Activated CD8-positive, alpha-beta memory T cell treated with anti-CD3 and anti-CD28 coated beads for 48 hours (primary cell): ENCODE measurements around the gene CLSTN2.

Source experiments
- DNase-seq, 3 experiments: peaks; one replicate each; pipeline ENCODE4 v3.0.0-alpha.2; 2020; ENCODE audit warnings: low read depth in 2 of 3, low spot score in 2 of 3

CLSTN2 gene

GRCh38 chr3:139941580-139941979 lies 6.6 kb downstream of the CLSTN2 start:
- no peak for DNase-seq

- DNase-seq: no peak
These were observed 9.4 kb downstream of the CLSTN2 start for GRCh38 chr3:139944256-139944910.

- DNase-seq: no peak
These were observed 10.4 kb downstream of the CLSTN2 start for GRCh38 chr3:139945386-139945785.

GRCh38 chr3:139945942-139946341 lies 11.0 kb downstream of the CLSTN2 start:
- no peak for DNase-seq

GRCh38 chr3:139948467-139948866 lies 13.5 kb downstream of the CLSTN2 start:
- DNase-seq: no peak

- no peak for DNase-seq
These were observed 13.9 kb downstream of the CLSTN2 start for GRCh38 chr3:139948898-139949297.

- no peak for DNase-seq
These were observed 18.3 kb downstream of the CLSTN2 start for GRCh38 chr3:139953131-139953910.

- no peak for DNase-seq
These were observed 19.3 kb downstream of the CLSTN2 start for GRCh38 chr3:139954146-139954860.

- no peak for DNase-seq
These were observed 22.9 kb downstream of the CLSTN2 start for GRCh38 chr3:139957844-139958243.

- DNase-seq: no peak
These were observed 34.4 kb downstream of the CLSTN2 start for GRCh38 chr3:139969386-139969785.

- no peak for DNase-seq
These were observed 35.5 kb downstream of the CLSTN2 start for GRCh38 chr3:139970526-139970925.

- no peak for DNase-seq
These were observed 39.9 kb downstream of the CLSTN2 start for GRCh38 chr3:139974809-139975425.

GRCh38 chr3:139975594-139976365 lies 40.8 kb downstream of the CLSTN2 start:
- DNase-seq: no peak

GRCh38 chr3:139978966-139979365 lies 44.0 kb downstream of the CLSTN2 start:
- DNase-seq: no peak

- no peak for DNase-seq
These were observed 45.0 kb downstream of the CLSTN2 start for GRCh38 chr3:139979991-139980390.

- no peak for DNase-seq
These were observed 47.4 kb downstream of the CLSTN2 start for GRCh38 chr3:139982404-139982803.

GRCh38 chr3:139985576-139985975 lies 50.6 kb downstream of the CLSTN2 start:
- DNase-seq: no peak

- no peak for DNase-seq
These were observed 52.9 kb downstream of the CLSTN2 start for GRCh38 chr3:139987908-139988307.

GRCh38 chr3:139988472-139989156 lies 53.6 kb downstream of the CLSTN2 start:
- DNase-seq: no peak

- DNase-seq: no peak
These were observed 59.9 kb downstream of the CLSTN2 start for GRCh38 chr3:139994891-139995290.
